SK-N-SH (cell line): ENCODE measurements around the gene HYAL2.

Source experiments
- CHD2 ChIP-seq: fragments of 150-350 bp; IDR thresholded peaks from 2 replicates; pipeline ENCODE4 v1.6.1; 2018; ENCODE audit warnings: low read length; ENCODE audit not compliant: partially characterized antibody
- GABPA ChIP-seq: IDR thresholded peaks from 2 replicates; pipeline ENCODE4 v1.4.0; 2012; ENCODE audit warnings: low read depth, mild to moderate bottlenecking
- NFIC ChIP-seq: IDR thresholded peaks from 2 replicates; pipeline ENCODE4 v1.4.0; 2012; ENCODE audit warnings: borderline replicate concordance
- POLR2AphosphoS5 ChIP-seq: IDR thresholded peaks from 2 replicates; pipeline ENCODE4 v1.6.1; 2012; ENCODE audit warnings: low read depth, low read length
- RCOR1 ChIP-seq: fragments of 150-350 bp; IDR thresholded peaks from 2 replicates; pipeline ENCODE4 v1.6.1; 2017; ENCODE audit warnings: antibody characterized with exemption, low read length
- TF ChIP-seq, protein P1 (sequence below): fragments of 200-600 bp; sonication (generic); IDR thresholded peaks from 2 replicates; pipeline ENCODE4 v1.6.1; 2017; ENCODE audit warnings: antibody characterized with exemption, mild to moderate bottlenecking, moderate library complexity

DNA sequence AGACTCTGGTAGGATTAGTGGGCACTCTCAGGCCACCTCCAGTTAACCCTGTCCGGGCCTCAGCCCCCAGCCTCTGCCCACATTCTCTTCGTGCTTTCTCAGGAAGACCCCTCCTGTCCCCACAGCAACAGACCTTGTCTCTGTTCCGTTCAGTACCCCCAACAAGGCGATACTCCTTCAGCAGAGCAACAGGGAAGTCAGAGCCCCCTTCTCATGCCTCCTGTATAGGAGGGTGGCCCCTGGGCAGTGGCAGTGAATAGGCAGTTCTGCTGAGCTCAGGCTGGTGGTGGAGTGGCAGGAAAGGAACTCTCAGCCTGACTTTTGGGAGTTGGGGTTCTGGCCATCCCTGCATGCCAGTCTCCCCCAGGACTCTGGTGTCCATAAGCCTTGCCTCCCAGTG, 53.1 kb downstream of the HYAL2 start:
- TF ChIP-seq POLR2AphosphoS5: no peak
- no peak for TF ChIP-seq GABPA
- TF ChIP-seq, protein P1, sequence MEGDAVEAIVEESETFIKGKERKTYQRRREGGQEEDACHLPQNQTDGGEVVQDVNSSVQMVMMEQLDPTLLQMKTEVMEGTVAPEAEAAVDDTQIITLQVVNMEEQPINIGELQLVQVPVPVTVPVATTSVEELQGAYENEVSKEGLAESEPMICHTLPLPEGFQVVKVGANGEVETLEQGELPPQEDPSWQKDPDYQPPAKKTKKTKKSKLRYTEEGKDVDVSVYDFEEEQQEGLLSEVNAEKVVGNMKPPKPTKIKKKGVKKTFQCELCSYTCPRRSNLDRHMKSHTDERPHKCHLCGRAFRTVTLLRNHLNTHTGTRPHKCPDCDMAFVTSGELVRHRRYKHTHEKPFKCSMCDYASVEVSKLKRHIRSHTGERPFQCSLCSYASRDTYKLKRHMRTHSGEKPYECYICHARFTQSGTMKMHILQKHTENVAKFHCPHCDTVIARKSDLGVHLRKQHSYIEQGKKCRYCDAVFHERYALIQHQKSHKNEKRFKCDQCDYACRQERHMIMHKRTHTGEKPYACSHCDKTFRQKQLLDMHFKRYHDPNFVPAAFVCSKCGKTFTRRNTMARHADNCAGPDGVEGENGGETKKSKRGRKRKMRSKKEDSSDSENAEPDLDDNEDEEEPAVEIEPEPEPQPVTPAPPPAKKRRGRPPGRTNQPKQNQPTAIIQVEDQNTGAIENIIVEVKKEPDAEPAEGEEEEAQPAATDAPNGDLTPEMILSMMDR: no peak
- no peak for TF ChIP-seq NFIC
- no peak for TF ChIP-seq CHD2
- TF ChIP-seq RCOR1: no peak
